Activated T-cell treated with anti-CD3 and anti-CD28 coated beads, Interleukin-2, amount 50 U/mL, for 24 hours (primary cell): ENCODE measurements around the gene ZNF787.

Source experiments
- DNase-seq: peaks from one replicate; pipeline ENCODE4 v3.0.0-alpha.2; 2020
- H3K27ac Mint-ChIP-seq: 2 replicates; pipeline ENCODE4 v1.8.0; 2020; ENCODE audit warnings: mild to moderate bottlenecking, mixed read lengths
- H3K27me3 Mint-ChIP-seq: 2 replicates; pipeline ENCODE4 v1.8.0; 2020; ENCODE audit warnings: mixed read lengths
- H3K36me3 Mint-ChIP-seq: 2 replicates; pipeline ENCODE4 v1.8.0; 2020; ENCODE audit warnings: low read depth, mixed read lengths
- H3K4me1 Mint-ChIP-seq: 2 replicates; pipeline ENCODE4 v1.8.0; 2020; ENCODE audit warnings: low read depth, mixed read lengths
- H3K4me3 Mint-ChIP-seq: 2 replicates; pipeline ENCODE4 v1.8.0; 2020; ENCODE audit warnings: mild to moderate bottlenecking, moderate library complexity, mixed read lengths
- H3K9me3 Mint-ChIP-seq: 2 replicates; pipeline ENCODE4 v1.8.0; 2020; ENCODE audit warnings: mixed read lengths

The ZNF787 gene

GRCh38 chr19:56085571-56086275 lies 35.4 kb downstream of the ZNF787 start:
- no peak for DNase-seq
- Mint-ChIP-seq H3K4me3 (no peak overlapping the region), H3K36me3 (peaks cover 36% of the 10 kb centered on the region), H3K27me3 (peaks cover 16% of the 10 kb centered on the region), H3K27ac (no peak overlapping the region), H3K4me1 (peaks cover 8% of the 10 kb centered on the region), H3K9me3 (no peaks in the 10 kb centered on the region)

- Mint-ChIP-seq H3K4me3 (no peak overlapping the region), H3K9me3 (no peaks in the 10 kb centered on the region), H3K27ac (peak overlapping the region; percentile 52), H3K4me1 (peaks cover 10% of the 10 kb centered on the region), H3K36me3 (peaks cover 30% of the 10 kb centered on the region), H3K27me3 (peaks cover 17% of the 10 kb centered on the region)
- DNase-seq, result no peak
These were observed 36.1 kb downstream of the ZNF787 start for GRCh38 chr19:56084835-56085536.

DNA sequence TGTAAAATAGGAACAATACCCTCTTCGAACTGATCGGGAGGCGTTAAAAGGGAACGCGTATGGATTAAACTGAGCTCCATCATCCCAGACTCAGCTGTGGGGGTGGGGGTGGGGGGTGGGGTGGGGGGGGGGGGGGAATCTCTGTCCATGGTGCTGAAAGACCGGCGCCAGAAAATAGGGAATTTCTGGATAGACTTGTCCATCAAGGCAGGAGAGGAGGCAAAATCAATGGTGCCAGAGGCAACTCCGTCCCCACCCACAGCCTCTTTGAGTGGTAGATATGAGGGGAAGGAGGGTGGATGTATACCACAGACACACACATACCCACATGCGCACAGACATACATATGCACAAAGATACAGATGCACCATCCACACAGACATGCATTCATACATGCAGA lies 37.4 kb downstream of the ZNF787 start:
- Mint-ChIP-seq H3K36me3 (peaks cover 16% of the 10 kb centered on the region), H3K9me3 (no peaks in the 10 kb centered on the region), H3K4me3 (no peak overlapping the region), H3K27ac (no peak overlapping the region), H3K27me3 (peaks cover 17% of the 10 kb centered on the region), H3K4me1 (peaks cover 10% of the 10 kb centered on the region)
- DNase-seq, result no peak

DNA sequence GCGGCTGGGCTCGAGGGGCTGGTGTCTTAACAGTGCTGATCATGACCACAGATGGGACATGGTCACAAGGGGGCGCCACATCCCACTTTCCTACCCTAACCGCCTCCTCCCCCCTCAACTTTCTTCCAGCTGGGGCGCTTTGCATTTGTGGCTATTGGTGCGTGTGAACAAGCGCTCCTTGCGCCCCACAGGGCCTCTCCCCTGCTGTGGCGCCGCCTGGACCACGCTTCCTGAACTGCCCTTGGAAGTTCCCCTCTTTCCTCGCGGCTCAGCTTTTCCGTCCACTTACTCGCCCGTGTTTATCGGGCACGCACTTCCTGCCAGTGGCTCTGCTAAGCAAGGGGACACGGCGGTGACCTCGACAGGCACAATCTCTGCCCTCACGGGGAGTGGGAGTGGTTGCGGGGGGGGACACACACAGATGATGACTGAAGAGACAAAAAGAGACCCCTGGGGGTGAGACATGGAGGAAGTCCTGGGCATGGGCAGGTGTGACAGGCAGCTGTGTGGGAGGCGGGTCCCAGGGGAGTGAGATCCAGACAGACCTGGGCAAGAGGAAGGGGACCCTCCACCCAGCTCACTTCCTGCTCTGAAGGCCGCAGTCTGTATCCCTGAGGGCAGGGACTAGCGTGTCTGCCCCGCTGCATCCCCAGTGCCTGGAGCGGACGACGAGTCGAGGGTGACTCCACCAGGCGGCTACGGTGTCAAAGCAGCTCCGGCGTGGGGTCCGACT lies 40.3 kb downstream of the ZNF787 start:
- H3K27me3 Mint-ChIP-seq, result peaks cover 17% of the 10 kb centered on the region
- H3K36me3 Mint-ChIP-seq, result peaks cover 4% of the 10 kb centered on the region
- H3K4me1 Mint-ChIP-seq, result peaks cover 10% of the 10 kb centered on the region
- peak overlapping the region; percentile 27 for H3K27ac Mint-ChIP-seq
- peak overlapping the region; percentile 69 for H3K4me3 Mint-ChIP-seq
- H3K9me3 Mint-ChIP-seq, result no peaks in the 10 kb centered on the region
- peak; percentile 78 for DNase-seq

- Mint-ChIP-seq H3K27me3 (peaks cover 17% of the 10 kb centered on the region), H3K9me3 (no peaks in the 10 kb centered on the region), H3K4me1 (peaks cover 10% of the 10 kb centered on the region), H3K4me3 (no peak overlapping the region), H3K36me3 (no peaks in the 10 kb centered on the region), H3K27ac (no peak overlapping the region)
- no peak for DNase-seq
These were observed 41.5 kb downstream of the ZNF787 start for GRCh38 chr19:56079609-56080008.

DNA sequence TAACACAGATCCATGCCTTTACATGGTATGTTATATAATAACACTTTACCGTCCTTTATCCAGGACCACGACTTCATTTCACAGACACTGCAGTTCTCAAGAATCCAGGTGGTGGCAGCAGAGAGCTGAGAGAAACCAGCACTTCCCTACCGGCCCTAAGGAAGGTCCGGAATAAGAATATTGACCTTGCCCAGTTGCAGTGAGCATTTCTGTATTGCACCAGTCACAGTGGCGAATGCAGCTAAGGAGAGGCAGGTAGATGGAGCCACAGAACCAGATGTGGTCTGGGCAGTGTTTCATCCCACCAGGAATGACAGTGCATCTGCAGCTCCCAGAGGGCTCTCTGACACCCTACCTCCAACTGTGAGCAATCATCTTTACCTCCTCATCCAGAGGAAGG lies 44.6 kb downstream of the ZNF787 start:
- Mint-ChIP-seq H3K9me3 (no peaks in the 10 kb centered on the region), H3K27me3 (peaks cover 9% of the 10 kb centered on the region), H3K4me1 (peaks cover 9% of the 10 kb centered on the region), H3K4me3 (no peak overlapping the region), H3K36me3 (no peaks in the 10 kb centered on the region), H3K27ac (no peak overlapping the region)
- DNase-seq, result peak; percentile 49

GRCh38 chr19:56071151-56071550 lies 49.9 kb downstream of the ZNF787 start:
- Mint-ChIP-seq H3K36me3 (no peaks in the 10 kb centered on the region), H3K27ac (no peak overlapping the region), H3K4me1 (peaks cover 8% of the 10 kb centered on the region), H3K27me3 (peaks cover 10% of the 10 kb centered on the region), H3K9me3 (no peaks in the 10 kb centered on the region), H3K4me3 (no peak overlapping the region)
- DNase-seq, result no peak

GRCh38 chr19:56069642-56070041 lies 51.5 kb downstream of the ZNF787 start:
- Mint-ChIP-seq H3K36me3 (no peaks in the 10 kb centered on the region), H3K9me3 (no peaks in the 10 kb centered on the region), H3K4me3 (no peak overlapping the region), H3K27ac (no peak overlapping the region), H3K27me3 (peaks cover 22% of the 10 kb centered on the region), H3K4me1 (peaks cover 12% of the 10 kb centered on the region)
- no peak for DNase-seq

- no peaks in the 10 kb centered on the region for H3K36me3 Mint-ChIP-seq
- H3K9me3 Mint-ChIP-seq, result no peaks in the 10 kb centered on the region
- peaks cover 46% of the 10 kb centered on the region for H3K27me3 Mint-ChIP-seq
- H3K4me1 Mint-ChIP-seq, result peaks cover 12% of the 10 kb centered on the region
- peak overlapping the region; percentile 61 for H3K4me3 Mint-ChIP-seq
- DNase-seq, result peak; percentile 77
- no peak overlapping the region for H3K27ac Mint-ChIP-seq
These were observed 54.7 kb downstream of the ZNF787 start for GRCh38 chr19:56066152-56067023.

- no peaks in the 10 kb centered on the region for H3K36me3 Mint-ChIP-seq
These were observed 67.5 kb downstream of the ZNF787 start for GRCh38 chr19:56053596-56053995.

More at GRCh38 chr19:56053596-56053995, 67.5 kb downstream of the ZNF787 start:
- Mint-ChIP-seq H3K27ac (no peak overlapping the region), H3K9me3 (peaks cover 6% of the 10 kb centered on the region), H3K4me3 (no peak overlapping the region), H3K4me1 (no peaks in the 10 kb centered on the region), H3K27me3 (peaks cover 18% of the 10 kb centered on the region)
- no peak for DNase-seq
